ENCODE data around the gene CHI3L1.

The CHI3L1 gene

GRCh38 chr1:203176273-203177035 is 10.1 kb downstream of the CHI3L1 start:
- Histone ChIP-seq H3K4me3 (replicated peaks; ENCODE audit: low read depth, low read length) (no peak overlapping the region), H3K27me3 (replicated peaks; ENCODE audit: control insufficient read depth, insufficient read depth, low read length) (no peaks in the 10 kb centered on the region; the same call in 1 of the 2 replicates), H3K36me3 (ENCODE audit: control insufficient read depth, insufficient read depth, low read length) (no peaks in the 10 kb centered on the region)
- DNase-seq (ENCODE audit: extremely low read depth, insufficient read length) = no peak
- TF ChIP-seq, protein P1, sequence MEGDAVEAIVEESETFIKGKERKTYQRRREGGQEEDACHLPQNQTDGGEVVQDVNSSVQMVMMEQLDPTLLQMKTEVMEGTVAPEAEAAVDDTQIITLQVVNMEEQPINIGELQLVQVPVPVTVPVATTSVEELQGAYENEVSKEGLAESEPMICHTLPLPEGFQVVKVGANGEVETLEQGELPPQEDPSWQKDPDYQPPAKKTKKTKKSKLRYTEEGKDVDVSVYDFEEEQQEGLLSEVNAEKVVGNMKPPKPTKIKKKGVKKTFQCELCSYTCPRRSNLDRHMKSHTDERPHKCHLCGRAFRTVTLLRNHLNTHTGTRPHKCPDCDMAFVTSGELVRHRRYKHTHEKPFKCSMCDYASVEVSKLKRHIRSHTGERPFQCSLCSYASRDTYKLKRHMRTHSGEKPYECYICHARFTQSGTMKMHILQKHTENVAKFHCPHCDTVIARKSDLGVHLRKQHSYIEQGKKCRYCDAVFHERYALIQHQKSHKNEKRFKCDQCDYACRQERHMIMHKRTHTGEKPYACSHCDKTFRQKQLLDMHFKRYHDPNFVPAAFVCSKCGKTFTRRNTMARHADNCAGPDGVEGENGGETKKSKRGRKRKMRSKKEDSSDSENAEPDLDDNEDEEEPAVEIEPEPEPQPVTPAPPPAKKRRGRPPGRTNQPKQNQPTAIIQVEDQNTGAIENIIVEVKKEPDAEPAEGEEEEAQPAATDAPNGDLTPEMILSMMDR (IDR thresholded peaks at IDR 0.05; ENCODE audit: insufficient read depth, low read length, poor library complexity, severe bottlenecking) = no peak

DNA sequence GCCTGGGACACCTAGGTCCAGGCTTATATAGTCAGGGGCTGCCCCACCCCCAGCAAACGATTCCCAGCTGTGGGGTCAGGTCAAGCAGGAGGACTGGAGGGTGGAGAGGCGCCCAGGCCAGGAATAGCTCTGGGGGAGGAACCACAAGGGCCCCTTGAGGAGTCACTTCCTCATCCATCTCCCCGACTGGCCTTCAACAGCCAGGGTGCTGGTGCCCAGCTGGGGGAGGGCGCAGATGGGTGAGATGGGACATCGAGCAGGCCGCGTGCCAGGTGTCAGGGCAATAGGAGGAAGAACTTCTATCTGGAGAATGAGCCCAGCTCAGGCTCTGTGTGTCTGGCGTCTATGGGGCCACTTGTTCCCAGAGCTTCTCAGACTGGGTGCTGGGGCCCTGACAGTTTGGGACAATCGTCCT is 10.7 kb downstream of the CHI3L1 start:
- H3K36me3 ChIP-seq (ENCODE audit: control insufficient read depth, insufficient read depth, low read length) = no peaks in the 10 kb centered on the region
- no peak overlapping the region for H3K4me3 ChIP-seq (replicated peaks; ENCODE audit: low read depth, low read length)
- no peaks in the 10 kb centered on the region; the same call in 1 of the 2 replicates for H3K27me3 ChIP-seq (replicated peaks; ENCODE audit: control insufficient read depth, insufficient read depth, low read length)
- DNase-seq (ENCODE audit: extremely low read depth, insufficient read length) = no peak
- TF ChIP-seq, protein P1 (IDR thresholded peaks at IDR 0.05; ENCODE audit: insufficient read depth, low read length, poor library complexity, severe bottlenecking) = no peak

DNA sequence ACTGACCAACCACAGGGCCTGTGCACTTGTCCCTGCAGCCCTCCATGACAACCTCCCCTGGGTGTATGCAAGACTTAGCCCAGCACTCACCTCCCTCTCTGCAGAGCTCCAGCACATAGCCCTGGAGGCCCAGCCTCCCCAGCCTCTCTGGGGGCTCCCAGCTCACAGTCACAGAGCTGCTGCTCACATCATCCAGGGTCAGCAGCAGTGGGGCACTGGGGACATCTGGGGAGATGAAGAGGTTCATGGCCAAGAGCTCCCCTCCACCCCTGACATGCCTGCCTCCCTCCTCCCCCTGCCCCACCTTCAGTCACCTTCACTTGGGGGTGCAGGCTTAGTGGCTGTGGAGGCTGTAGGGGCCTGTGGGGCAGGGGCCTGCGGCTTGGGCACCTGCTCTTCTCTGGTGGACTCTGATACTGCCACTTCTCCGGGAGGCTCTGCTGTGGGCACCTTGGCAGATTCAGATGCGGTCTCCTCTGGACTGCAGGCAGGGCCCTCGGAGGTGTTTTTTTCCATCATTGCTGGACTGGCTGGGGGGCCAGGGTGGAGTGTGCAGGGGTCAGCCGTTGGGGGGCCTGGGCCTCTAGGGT is 11.2 kb downstream of the CHI3L1 start, which contains the start of gene MYBPH:
Gene MYBPH, minus strand, starts transcription at position 590 of the 590 bp plus-strand sequence. Its CDS starts 71 bp downstream, at position 519.
- Histone ChIP-seq H3K36me3 (ENCODE audit: control insufficient read depth, insufficient read depth, low read length) (no peaks in the 10 kb centered on the region), H3K27me3 (replicated peaks; ENCODE audit: control insufficient read depth, insufficient read depth, low read length) (no peaks in the 10 kb centered on the region; the same call in 1 of the 2 replicates), H3K4me3 (replicated peaks; ENCODE audit: low read depth, low read length) (no peak within 1 kb of the TSS)
- TF ChIP-seq, protein P1 (IDR thresholded peaks at IDR 0.05; ENCODE audit: insufficient read depth, low read length, poor library complexity, severe bottlenecking) = no peak
- no peak for DNase-seq (ENCODE audit: extremely low read depth, insufficient read length)

- no peak for DNase-seq (ENCODE audit: extremely low read depth, insufficient read length)
- H3K4me3 ChIP-seq (replicated peaks; ENCODE audit: low read depth, low read length) = no peak overlapping the region
- TF ChIP-seq, protein P1 (IDR thresholded peaks at IDR 0.05; ENCODE audit: insufficient read depth, low read length, poor library complexity, severe bottlenecking) = no peak
- no peaks in the 10 kb centered on the region for H3K36me3 ChIP-seq (ENCODE audit: control insufficient read depth, insufficient read depth, low read length)
- no peaks in the 10 kb centered on the region; the same call in 1 of the 2 replicates for H3K27me3 ChIP-seq (replicated peaks; ENCODE audit: control insufficient read depth, insufficient read depth, low read length)
These were observed 12.0 kb downstream of the CHI3L1 start for GRCh38 chr1:203174324-203174985.

DNA sequence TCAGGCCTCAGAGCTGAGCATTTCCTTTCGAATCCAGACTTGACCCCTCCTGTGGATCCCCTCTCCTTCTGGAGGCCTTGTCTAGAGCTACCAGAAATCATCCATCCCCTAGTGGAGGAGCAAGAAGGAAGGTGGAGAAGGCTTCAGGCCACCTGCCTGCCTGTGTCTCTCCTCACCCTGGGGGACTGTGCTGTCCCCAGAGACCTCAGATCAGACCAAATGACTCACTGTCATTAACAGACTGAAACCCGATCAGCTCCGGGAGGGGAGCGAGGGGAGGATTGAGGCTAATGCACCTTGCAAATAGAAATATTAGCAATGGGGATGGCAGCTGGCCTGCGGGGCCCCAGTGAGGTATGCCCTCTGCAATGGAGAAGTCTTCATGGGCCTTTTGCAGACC is 12.9 kb downstream of the CHI3L1 start:
- DNase-seq (ENCODE audit: extremely low read depth, insufficient read length) = peak; percentile 54
- H3K36me3 ChIP-seq (ENCODE audit: control insufficient read depth, insufficient read depth, low read length) = no peaks in the 10 kb centered on the region
- TF ChIP-seq, protein P1 (IDR thresholded peaks at IDR 0.05; ENCODE audit: insufficient read depth, low read length, poor library complexity, severe bottlenecking) = no peak

More for the DNA sequence above, 12.9 kb downstream of the CHI3L1 start:
- no peaks in the 10 kb centered on the region; the same call in 1 of the 2 replicates for H3K27me3 ChIP-seq (replicated peaks; ENCODE audit: control insufficient read depth, insufficient read depth, low read length)
- no peak overlapping the region for H3K4me3 ChIP-seq (replicated peaks; ENCODE audit: low read depth, low read length)
